GM20431 (cell line): ENCODE measurements around the gene CD82.

Source experiments
- in situ Hi-C: fragments of 300-500 bp; cut with MseI, MboI; formaldehyde crosslinking; loops from one replicate; pipeline ENCODE4 v1.15.0; 2020; ENCODE audit warnings: low sequenced_read_pairs; ENCODE audit not compliant: unreplicated experiment

Gene CD82, protein sequence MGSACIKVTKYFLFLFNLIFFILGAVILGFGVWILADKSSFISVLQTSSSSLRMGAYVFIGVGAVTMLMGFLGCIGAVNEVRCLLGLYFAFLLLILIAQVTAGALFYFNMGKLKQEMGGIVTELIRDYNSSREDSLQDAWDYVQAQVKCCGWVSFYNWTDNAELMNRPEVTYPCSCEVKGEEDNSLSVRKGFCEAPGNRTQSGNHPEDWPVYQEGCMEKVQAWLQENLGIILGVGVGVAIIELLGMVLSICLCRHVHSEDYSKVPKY

DNA sequence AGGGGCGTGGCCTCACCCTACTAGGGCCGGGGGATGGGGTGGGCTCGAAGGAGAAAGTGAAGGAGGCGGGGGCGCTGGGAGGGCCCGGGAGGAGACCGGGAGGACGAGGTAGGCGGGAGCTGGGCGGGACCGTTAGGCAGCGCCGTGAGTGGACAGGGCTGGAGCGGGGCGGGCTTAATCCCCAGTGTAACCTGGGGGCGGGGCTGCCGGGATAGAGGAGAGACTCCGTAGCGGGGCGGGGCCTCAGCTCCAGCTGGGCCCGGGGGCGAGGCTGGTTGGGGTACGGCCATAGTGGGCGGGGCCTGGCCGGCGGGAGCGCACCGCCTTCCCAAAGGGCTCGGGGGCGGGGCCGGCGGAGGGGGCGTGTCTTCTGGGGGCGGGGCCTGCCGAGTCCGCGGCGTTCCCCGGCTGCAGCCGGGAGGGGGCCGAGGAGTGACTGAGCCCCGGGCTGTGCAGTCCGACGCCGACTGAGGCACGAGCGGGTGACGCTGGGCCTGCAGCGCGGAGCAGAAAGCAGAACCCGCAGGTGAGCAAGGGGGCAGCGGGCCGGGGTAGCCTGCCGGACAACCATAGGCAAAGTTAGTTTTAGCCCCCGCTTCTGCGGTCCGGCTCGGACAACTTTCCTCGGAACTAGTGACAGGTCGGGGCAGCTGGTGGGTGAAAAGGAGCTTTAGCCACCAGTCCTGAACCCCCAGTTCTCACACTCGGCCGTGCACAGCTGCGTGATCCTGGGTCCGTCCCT, at the start of gene CD82:
Gene CD82 (plus strand): TSS at position 453 of the 742 bp plus-strand sequence. CDS start 29,000 bp downstream, outside the sequence.
- in situ Hi-C loops, result loop anchor here (10.0 kb wide), 1 partner anchor 49 kb away; no protein-coding TSS in a partner anchor

GRCh38 chr11:44516688-44517507, 48.6 kb upstream of the CD82 start:
- in situ Hi-C loops, result no loop called here

- in situ Hi-C loops, result no loop called here
Measured at GRCh38 chr11:44517541-44517940, 47.9 kb upstream of the CD82 start.

DNA sequence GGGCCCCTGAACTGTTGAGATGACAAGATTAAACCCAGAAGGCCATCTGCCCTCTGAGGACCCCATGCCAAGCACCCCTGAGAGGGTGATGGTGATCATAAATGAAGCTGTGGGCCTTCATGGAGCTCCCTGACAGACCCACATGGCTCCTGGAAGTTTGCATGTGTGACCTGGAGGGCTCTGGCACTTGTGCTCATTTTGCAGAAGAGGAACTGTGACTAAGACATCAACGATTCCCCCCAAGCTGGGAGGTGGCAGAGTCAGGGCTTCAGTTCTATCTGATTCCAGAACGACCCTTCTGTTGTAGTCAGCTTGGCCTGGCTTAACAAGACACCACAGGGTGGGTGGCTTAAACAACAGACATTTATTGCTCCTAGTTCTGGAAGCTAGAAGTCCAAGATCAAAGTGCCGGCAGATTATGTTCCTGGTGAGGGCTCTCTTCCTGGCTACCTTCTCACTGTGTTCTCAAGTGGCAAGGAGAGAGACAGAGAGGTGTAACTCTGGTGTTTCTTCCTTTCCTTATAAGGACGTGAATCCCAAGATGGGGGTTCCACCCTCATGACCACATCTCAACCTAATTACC, 46.4 kb upstream of the CD82 start:
- in situ Hi-C loops, result no loop called here

DNA sequence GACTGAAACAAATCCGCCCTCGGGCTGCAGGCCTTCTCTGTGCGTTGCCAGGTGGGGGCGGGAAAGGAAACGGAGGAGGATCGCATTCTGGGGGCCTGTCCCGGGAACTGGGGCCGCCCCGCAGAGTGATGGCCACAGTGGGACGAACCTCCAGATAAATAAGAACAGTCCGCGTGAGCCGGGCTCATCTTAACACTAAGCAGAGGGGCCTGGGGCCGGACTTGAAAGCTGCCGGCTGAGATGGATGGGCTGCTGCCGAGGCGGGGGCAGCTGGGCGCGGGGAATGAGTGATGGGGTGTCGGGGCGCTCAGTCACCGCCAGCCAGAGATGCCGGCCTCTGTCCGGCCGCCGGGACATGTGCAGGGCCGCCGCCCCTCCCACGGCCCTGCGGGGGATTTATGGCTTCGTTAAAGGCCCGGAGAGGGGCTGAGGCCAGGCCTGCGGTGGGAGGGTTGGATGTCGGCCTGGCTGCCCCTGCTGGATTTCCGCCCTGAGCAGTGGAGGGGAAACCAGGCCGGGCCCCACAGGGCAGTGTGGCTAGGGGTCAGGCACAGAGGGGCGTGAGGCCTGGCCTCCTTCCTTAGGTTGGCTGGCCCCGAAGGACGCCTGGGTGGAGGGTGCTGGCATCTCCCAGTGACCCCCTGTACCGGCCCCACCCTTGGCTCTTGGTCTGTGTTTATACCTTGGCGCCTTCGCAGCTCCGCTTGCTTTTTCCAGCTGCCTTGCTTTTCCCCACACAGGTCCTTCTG, 45.3 kb upstream of the CD82 start:
- in situ Hi-C loops, result no loop called here

DNA sequence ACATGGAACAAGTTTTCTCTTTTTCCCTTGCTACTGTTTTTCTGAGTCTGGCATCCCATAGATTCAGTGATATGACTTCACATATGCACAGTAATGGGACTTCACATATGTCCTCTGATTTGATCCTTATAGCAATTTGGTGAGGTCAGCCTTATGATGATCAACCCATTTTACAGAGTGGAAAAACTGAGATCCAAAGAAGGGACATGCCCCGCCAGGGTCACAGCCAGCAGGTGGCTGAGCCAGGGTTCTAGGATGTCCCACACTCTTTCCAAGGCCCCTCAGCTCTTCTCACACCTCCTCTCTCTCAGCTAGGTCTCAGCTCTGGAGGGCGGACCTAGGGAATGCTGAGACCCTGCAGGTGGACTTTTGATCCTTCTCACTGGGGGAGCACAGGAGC, 44.3 kb upstream of the CD82 start:
- in situ Hi-C loops, result no loop called here

GRCh38 chr11:44522294-44522693, 43.2 kb upstream of the CD82 start:
- in situ Hi-C loops, result no loop called here

- in situ Hi-C loops, result no loop called here
Measured at GRCh38 chr11:44524346-44524745, 41.1 kb upstream of the CD82 start.

- in situ Hi-C loops, result loop anchor here (25.0 kb wide), 2 partner anchors 388 to 412 kb away; no protein-coding TSS in a partner anchor
Measured at GRCh38 chr11:44524751-44525201, 40.7 kb upstream of the CD82 start.

GRCh38 chr11:44525473-44526252, 39.8 kb upstream of the CD82 start:
- in situ Hi-C loops, result loop anchor here (25.0 kb wide), 2 partner anchors 387 to 413 kb away; no protein-coding TSS in a partner anchor

- in situ Hi-C loops, result loop anchor here (25.0 kb wide), 2 partner anchors 386 to 414 kb away; no protein-coding TSS in a partner anchor
Measured at GRCh38 chr11:44526438-44526837, 39.0 kb upstream of the CD82 start.

DNA sequence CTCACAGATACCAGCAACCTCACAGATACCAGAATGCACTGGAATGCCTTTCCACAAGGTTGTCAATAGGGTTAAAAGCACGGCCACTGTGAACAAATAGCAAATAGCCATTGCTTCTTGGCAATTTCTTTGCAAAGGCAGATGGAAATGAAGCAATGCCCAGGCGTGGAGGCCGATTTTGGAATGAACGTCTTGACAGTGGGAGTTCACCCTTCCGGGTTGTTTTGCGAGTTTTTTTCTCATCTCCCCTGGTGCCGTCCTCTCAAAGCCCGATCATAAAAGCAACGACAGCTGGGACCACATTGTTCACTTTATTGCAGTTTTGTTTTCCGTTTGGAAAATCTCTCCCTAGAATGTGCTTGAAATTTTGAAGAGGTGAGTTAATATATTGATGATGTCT, 38.0 kb upstream of the CD82 start:
- in situ Hi-C loops, result loop anchor here (25.0 kb wide), 2 partner anchors 385 to 415 kb away; no protein-coding TSS in a partner anchor

DNA sequence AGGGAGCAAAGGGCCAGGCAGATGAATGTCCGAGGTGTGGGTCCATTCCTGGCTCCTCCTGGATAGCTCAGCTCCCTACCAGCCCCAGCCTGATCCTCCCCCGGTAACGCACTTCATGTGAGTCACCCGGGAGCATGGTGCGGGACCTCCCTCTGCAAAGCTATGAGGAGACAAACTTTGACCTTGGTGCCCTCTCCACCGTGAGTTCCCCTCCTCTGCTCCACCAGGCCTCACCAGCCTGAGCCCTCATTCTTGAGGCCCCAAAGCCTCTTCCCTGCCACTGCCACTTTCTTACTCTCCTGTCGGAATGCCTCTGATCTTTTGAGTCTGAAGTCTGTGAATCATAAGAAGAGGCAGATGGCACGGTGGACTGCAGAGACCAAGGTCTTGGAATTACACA, 37.4 kb upstream of the CD82 start:
- in situ Hi-C loops, result loop anchor here (25.0 kb wide), 2 partner anchors 384 to 416 kb away; no protein-coding TSS in a partner anchor

DNA sequence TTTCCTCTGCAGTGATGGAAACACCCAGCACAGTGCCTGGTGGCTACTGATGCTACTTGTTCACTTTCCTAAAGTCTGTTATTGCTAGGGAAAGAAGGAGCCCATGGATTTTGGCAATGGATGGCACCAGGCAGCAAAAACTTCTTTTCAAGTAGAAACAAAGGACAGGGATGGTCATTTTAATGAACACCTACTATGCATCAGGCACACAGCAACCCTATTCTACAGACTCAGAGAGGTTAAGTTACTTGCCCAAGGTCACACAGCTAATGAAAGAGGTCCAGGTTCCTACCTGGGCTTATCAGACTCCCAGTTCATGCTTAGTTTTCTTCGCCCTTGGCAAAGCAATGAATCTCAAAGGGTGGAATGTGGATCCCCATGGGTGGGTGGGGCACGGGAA, 36.9 kb upstream of the CD82 start:
- in situ Hi-C loops, result loop anchor here (25.0 kb wide), 2 partner anchors 384 to 416 kb away; no protein-coding TSS in a partner anchor

DNA sequence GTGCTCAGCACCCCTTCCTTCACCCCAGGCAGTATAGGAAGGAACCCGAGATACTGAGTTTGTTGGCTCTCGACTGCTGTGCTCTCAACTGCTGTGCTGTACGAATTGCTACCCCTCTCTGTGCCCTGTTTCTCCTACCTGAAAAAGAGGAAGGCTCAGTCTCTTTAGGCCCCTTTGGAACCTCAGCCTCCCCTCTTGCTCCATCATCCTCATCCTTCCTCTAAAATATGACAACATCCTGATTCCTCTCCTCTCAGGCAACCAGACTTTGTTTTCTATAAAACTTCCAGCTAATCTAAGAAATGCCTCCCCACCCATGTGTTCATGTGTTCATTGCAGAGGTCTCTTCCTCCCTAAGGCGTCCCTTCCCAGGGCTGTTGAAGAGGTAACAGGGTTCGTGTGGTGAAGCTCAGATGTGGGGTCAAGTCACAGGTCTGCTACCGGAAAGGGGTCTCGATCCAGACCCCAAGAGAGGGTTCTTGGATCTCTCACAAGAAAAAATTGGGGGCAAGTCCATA, 35.5 kb upstream of the CD82 start:
- in situ Hi-C loops, result loop anchor here (25.0 kb wide), 2 partner anchors 382 to 418 kb away; no protein-coding TSS in a partner anchor

DNA sequence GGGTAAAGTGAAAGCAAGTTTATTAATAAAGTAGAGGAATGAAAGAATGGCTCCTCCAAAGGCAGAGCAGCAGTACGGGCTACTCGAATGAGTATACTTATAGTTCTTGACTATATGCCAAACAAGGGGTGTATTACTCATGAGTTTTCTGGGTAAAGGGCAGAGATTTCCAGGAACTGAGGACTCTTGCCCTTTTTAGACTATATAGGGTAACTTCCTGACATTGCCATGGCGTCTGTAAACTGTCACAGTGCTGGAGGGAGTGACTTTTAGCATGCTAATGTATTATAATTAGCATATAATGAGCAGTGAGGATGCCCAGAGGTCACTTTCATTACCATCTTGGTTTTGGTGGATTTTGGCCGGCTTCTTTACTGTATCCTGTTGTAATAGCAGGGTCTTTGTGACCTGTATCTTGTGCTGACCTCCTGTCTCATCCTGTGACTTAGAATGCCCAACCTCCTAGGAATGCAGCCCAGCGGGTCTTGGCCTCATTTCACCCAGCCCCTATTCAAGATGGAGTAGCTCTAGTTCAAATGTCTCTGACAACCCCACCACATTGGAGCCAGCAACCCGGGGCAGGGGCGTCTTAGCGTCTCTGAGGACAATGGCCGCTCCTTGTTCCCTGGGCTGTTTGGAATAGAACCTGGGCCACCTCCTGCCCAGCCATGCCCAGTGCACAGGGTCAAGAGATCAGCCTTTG, 34.9 kb upstream of the CD82 start:
- in situ Hi-C loops, result loop anchor here (25.0 kb wide), 2 partner anchors 382 to 418 kb away; no protein-coding TSS in a partner anchor

GRCh38 chr11:44531116-44531504, 34.4 kb upstream of the CD82 start:
- in situ Hi-C loops, result loop anchor here (25.0 kb wide), 2 partner anchors 381 to 419 kb away; no protein-coding TSS in a partner anchor
